Skeletal muscle tissue (tissue), 4 donors: ENCODE data around the gene PLEKHO2. TPM values are rescaled to one million over a fixed set of nuclear protein-coding genes. Genes with fewer than 3 reads are reported as not detected.

ENCODE experiments used
- H3K27ac ChIP-seq: one replicate; pipeline ENCODE4 v1.7.0; 2013; ENCODE audit warnings: mild to moderate bottlenecking, low read depth, low read length, inconsistent platforms
- H3K27me3 ChIP-seq, 3 donors: one replicate each; pipeline ENCODE4 v1.7.0; 2013; ENCODE audit warnings: low read length in 3 of 3; ENCODE audit not compliant: control insufficient read depth in 3 of 3, insufficient read depth in 3 of 3
- H3K36me3 ChIP-seq, 3 donors: one replicate each; pipeline ENCODE4 v1.7.0; 2013; ENCODE audit warnings: low read length in 3 of 3; ENCODE audit not compliant: control insufficient read depth in 3 of 3, insufficient read depth in 3 of 3
- H3K4me1 ChIP-seq, 3 donors: one replicate each; pipeline ENCODE4 v1.7.0; 2013; ENCODE audit warnings: low read length in 3 of 3, mild to moderate bottlenecking in 3 of 3; ENCODE audit not compliant: control insufficient read depth in 3 of 3, insufficient read depth in 3 of 3
- H3K4me3 ChIP-seq, 3 donors: one replicate each; pipeline ENCODE4 v1.7.0; 2013; ENCODE audit warnings: low read length in 3 of 3
- H3K9ac ChIP-seq, 3 donors: one replicate each; pipeline ENCODE4 v1.7.0; 2013; ENCODE audit warnings: low read length in 3 of 3, mild to moderate bottlenecking in 3 of 3, moderate library complexity in 2 of 3, low read depth in 1 of 3
- H3K9me3 ChIP-seq, 3 donors: one replicate each; pipeline ENCODE4 v1.7.0; 2013; ENCODE audit warnings: low read length in 3 of 3; ENCODE audit not compliant: control insufficient read depth in 3 of 3
- total RNA-seq: library from RNA; depleted of rRNA; stranded (reverse); fragments of >200 nt; gene quantifications from one replicate; pipeline ENCODE4 v1.2.3, GENCODE V29; 2014
- donor health status: Osteomylitis.

Gene PLEKHO2
- total RNA-seq, 1 donor from 2014 or later, result 16.7 TPM

- Histone ChIP-seq H3K27me3 (no peaks in the 10 kb centered on the region), H3K4me3 (no peak overlapping the region), H3K4me1 (peaks cover 37 to 58% (median 50%) of the 10 kb centered on the region in 3 donors), H3K9me3 (no peaks in the 10 kb centered on the region), H3K9ac (peak overlapping the region in 1 of 3 donors; percentile 71), H3K36me3 (no peaks in the 10 kb centered on the region), H3K27ac (peak overlapping the region; percentile 71)
Measured at GRCh38 chr15:64896371-64897069, 54.8 kb downstream of the PLEKHO2 start.

- peak overlapping the region; percentile 71 for H3K27ac ChIP-seq
- no peaks in the 10 kb centered on the region for H3K27me3 ChIP-seq
- no peaks in the 10 kb centered on the region for H3K36me3 ChIP-seq
- H3K9ac ChIP-seq, result peak overlapping the region in 2 of 3 donors; percentile 2 to 33
- H3K4me3 ChIP-seq, result no peak overlapping the region
- H3K9me3 ChIP-seq, result peaks cover 0 to 4% (median 2%) of the 10 kb centered on the region in 3 donors
- H3K4me1 ChIP-seq, result peaks cover 37 to 53% (median 50%) of the 10 kb centered on the region in 3 donors
Measured at GRCh38 chr15:64897345-64897985, 55.8 kb downstream of the PLEKHO2 start.

GRCh38 chr15:64898406-64898805 is 56.7 kb downstream of the PLEKHO2 start:
- H3K9ac ChIP-seq, result no peak overlapping the region
- H3K36me3 ChIP-seq, result no peaks in the 10 kb centered on the region
- no peaks in the 10 kb centered on the region for H3K27me3 ChIP-seq
- H3K4me1 ChIP-seq, result peaks cover 37 to 48% (median 44%) of the 10 kb centered on the region in 3 donors
- H3K4me3 ChIP-seq, result no peak overlapping the region
- no peak overlapping the region for H3K27ac ChIP-seq
- H3K9me3 ChIP-seq, result peaks cover 0 to 4% (median 2%) of the 10 kb centered on the region in 3 donors

GRCh38 chr15:64901141-64901540 is 59.4 kb downstream of the PLEKHO2 start:
- Histone ChIP-seq H3K4me3 (no peak overlapping the region), H3K27ac (no peak overlapping the region), H3K9ac (no peak overlapping the region), H3K9me3 (peaks cover 0 to 4% (median 2%) of the 10 kb centered on the region in 3 donors), H3K4me1 (peaks cover 20 to 24% (median 24%) of the 10 kb centered on the region in 3 donors), H3K27me3 (no peaks in the 10 kb centered on the region), H3K36me3 (no peaks in the 10 kb centered on the region)

GRCh38 chr15:64901914-64902313 is 60.2 kb downstream of the PLEKHO2 start:
- Histone ChIP-seq H3K36me3 (no peaks in the 10 kb centered on the region), H3K4me1 (peaks cover 17 to 19% (median 17%) of the 10 kb centered on the region in 3 donors), H3K27ac (no peak overlapping the region), H3K9ac (no peak overlapping the region), H3K27me3 (no peaks in the 10 kb centered on the region), H3K4me3 (no peak overlapping the region), H3K9me3 (peaks cover 0 to 4% (median 2%) of the 10 kb centered on the region in 3 donors)

GRCh38 chr15:64902863-64903262 is 61.1 kb downstream of the PLEKHO2 start:
- no peak overlapping the region for H3K4me3 ChIP-seq
- peaks cover 7 to 10% (median 7%) of the 10 kb centered on the region in 3 donors for H3K4me1 ChIP-seq
- H3K27me3 ChIP-seq, result no peaks in the 10 kb centered on the region
- H3K9ac ChIP-seq, result no peak overlapping the region
- H3K36me3 ChIP-seq, result no peaks in the 10 kb centered on the region
- H3K9me3 ChIP-seq, result peaks cover 0 to 4% (median 2%) of the 10 kb centered on the region in 3 donors
- no peak overlapping the region for H3K27ac ChIP-seq

GRCh38 chr15:64903326-64903950 is 61.7 kb downstream of the PLEKHO2 start:
- no peaks in the 10 kb centered on the region for H3K36me3 ChIP-seq
- peaks cover 0 to 4% (median 2%) of the 10 kb centered on the region in 3 donors for H3K9me3 ChIP-seq
- H3K27me3 ChIP-seq, result peaks cover 0 to 2% (median 0%) of the 10 kb centered on the region in 3 donors
- no peak overlapping the region for H3K4me3 ChIP-seq
- H3K4me1 ChIP-seq, result peaks cover 2 to 5% (median 3%) of the 10 kb centered on the region in 3 donors
- H3K27ac ChIP-seq, result no peak overlapping the region
- H3K9ac ChIP-seq, result no peak overlapping the region

GRCh38 chr15:64904189-64904588 is 62.5 kb downstream of the PLEKHO2 start:
- H3K4me1 ChIP-seq, result peaks cover 0 to 4% (median 2%) of the 10 kb centered on the region in 3 donors
- peaks cover 0 to 2% (median 0%) of the 10 kb centered on the region in 3 donors for H3K27me3 ChIP-seq
- H3K9me3 ChIP-seq, result peaks cover 0 to 4% (median 2%) of the 10 kb centered on the region in 3 donors
- H3K9ac ChIP-seq, result no peak overlapping the region
- H3K4me3 ChIP-seq, result no peak overlapping the region
- H3K36me3 ChIP-seq, result no peaks in the 10 kb centered on the region
- H3K27ac ChIP-seq, result no peak overlapping the region

- Histone ChIP-seq H3K27ac (no peak overlapping the region), H3K27me3 (peaks cover 0 to 9% (median 5%) of the 10 kb centered on the region in 3 donors), H3K36me3 (no peaks in the 10 kb centered on the region), H3K4me3 (peak overlapping the region; percentile 60 to 72 (median 68)), H3K9me3 (peaks cover 0 to 4% (median 2%) of the 10 kb centered on the region in 3 donors), H3K4me1 (peaks cover 0 to 4% (median 2%) of the 10 kb centered on the region in 3 donors), H3K9ac (peak overlapping the region in 2 of 3 donors; percentile 28 to 60)
Measured at GRCh38 chr15:64905119-64905831, 63.6 kb downstream of the PLEKHO2 start.
